Brain microvascular endothelial cell (primary cell): ENCODE data around the gene GINM1.
A peak's percentile ranks its signal among the peaks of the same experiment; 100 is the strongest.

Experiments
- DNase-seq: peaks from one replicate; pipeline ENCODE4 v3.0.0-alpha.2; 2020
- H3K27ac ChIP-seq: fragments of 250-450 bp; sonication (Bioruptor Pico); 2 replicates; pipeline ENCODE4 v1.5.1; 2020; ENCODE audit warnings: mild to moderate bottlenecking, moderate library complexity
- H3K27me3 ChIP-seq: fragments of 250-450 bp; sonication (Bioruptor Pico); replicated peaks from 2 replicates; pipeline ENCODE4 v1.5.1; 2020; ENCODE audit warnings: mild to moderate bottlenecking
- H3K36me3 ChIP-seq: fragments of 250-450 bp; sonication (Bioruptor Pico); replicated peaks from 2 replicates; pipeline ENCODE4 v1.5.1; 2020; ENCODE audit warnings: mild to moderate bottlenecking
- H3K4me3 ChIP-seq: 2 replicates; pipeline ENCODE4 v1.5.1; 2011; ENCODE audit warnings: low read depth, mild to moderate bottlenecking, control low read depth, low read length, moderate library complexity
- in situ Hi-C: cut with HindIII; loops from 2 replicates; pipeline ENCODE4 v1.10.0; 2017; ENCODE audit warnings: low sequenced_read_pairs, low pct_ligation_motif_present
- TF ChIP-seq, protein P1 (sequence below): IDR thresholded peaks from 2 replicates; pipeline ENCODE4 v1.5.1; 2011; ENCODE audit warnings: low read depth, mild to moderate bottlenecking, moderate library complexity, low read length, control low read depth, inconsistent platforms; ENCODE audit errors: missing control alignments

The GINM1 gene, protein sequence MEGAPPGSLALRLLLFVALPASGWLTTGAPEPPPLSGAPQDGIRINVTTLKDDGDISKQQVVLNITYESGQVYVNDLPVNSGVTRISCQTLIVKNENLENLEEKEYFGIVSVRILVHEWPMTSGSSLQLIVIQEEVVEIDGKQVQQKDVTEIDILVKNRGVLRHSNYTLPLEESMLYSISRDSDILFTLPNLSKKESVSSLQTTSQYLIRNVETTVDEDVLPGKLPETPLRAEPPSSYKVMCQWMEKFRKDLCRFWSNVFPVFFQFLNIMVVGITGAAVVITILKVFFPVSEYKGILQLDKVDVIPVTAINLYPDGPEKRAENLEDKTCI

DNA sequence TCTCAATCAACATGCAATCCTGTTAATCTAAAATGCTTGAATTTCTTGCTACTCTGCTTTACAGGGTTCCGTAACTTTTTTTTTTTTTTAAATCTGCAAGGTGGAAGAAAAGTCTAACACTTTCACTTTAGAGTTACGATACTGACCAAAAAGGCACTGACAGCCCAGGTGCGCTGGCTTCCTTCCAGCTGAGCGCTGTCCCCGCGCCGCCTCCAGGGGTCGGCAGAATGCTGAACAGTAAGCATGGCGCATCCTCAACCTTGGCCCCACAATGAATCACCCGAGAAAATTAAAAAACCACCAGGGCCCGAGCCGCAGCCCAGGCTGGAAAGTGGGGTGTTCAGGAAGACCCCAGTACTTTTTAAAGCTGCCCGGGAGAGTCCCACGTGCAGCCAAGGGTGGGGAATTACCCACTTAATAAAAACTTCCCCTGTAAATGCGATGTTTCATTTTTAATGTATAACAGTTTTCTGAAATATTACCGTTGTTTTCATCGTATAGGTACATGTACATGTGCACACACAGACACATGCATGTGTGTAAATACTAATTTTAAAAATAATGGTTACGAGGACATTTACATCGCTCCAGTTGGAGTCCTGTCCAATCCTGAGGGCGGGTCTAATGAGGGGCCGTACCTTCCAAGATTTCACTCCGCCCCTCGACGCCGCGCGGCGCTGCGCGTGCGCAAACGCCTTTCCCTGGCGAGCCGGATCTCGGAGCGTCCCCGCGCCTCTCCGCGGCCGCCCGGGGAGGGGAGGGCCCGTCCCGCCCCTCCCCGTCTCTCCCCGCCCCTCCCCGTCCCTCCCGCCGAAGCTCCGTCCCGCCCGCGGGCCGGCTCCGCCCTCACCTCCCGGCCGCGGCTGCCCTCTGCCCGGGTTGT lies at the start of gene GINM1:
GINM1 (plus strand) TSS at position 849 of the 883 bp plus-strand sequence. CDS start 40 bp downstream, outside the sequence.
- in situ Hi-C loops = no loop called here
- Histone ChIP-seq H3K4me3 (peak within 1 kb of the TSS; percentile 83), H3K27me3 (no peaks in the 10 kb centered on the region), H3K36me3 (no peaks in the 10 kb centered on the region), H3K27ac (peak within 1 kb of the TSS; percentile 73)
- DNase-seq = peak; percentile 90
- TF ChIP-seq, protein P1, sequence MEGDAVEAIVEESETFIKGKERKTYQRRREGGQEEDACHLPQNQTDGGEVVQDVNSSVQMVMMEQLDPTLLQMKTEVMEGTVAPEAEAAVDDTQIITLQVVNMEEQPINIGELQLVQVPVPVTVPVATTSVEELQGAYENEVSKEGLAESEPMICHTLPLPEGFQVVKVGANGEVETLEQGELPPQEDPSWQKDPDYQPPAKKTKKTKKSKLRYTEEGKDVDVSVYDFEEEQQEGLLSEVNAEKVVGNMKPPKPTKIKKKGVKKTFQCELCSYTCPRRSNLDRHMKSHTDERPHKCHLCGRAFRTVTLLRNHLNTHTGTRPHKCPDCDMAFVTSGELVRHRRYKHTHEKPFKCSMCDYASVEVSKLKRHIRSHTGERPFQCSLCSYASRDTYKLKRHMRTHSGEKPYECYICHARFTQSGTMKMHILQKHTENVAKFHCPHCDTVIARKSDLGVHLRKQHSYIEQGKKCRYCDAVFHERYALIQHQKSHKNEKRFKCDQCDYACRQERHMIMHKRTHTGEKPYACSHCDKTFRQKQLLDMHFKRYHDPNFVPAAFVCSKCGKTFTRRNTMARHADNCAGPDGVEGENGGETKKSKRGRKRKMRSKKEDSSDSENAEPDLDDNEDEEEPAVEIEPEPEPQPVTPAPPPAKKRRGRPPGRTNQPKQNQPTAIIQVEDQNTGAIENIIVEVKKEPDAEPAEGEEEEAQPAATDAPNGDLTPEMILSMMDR = peak; percentile 88

DNA sequence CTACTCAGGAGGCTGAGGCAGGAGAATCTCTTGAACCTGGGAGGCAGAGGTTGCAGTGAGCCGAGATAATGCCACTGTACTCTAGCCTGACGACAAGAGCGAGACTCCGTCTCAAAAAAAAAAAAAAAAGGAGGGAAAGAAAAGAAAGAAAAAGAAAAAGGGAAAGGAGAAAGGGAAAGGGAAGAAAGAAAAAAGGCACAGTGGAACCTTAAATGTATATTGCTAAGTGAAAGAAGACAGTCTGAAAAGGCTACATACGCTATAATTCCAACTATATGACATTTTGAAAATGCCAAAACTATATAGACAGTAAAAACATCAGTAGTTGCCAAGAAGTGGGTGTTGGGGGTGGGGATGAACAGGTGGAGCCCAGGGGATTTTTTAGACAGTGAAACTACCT lies 36.5 kb upstream of the GINM1 start:
- Histone ChIP-seq H3K4me3 (no peak overlapping the region), H3K27ac (no peak overlapping the region), H3K36me3 (peaks cover 42% of the 10 kb centered on the region), H3K27me3 (no peaks in the 10 kb centered on the region)
- DNase-seq = no peak
- TF ChIP-seq, protein P1 = no peak
- in situ Hi-C loops = no loop called here

DNA sequence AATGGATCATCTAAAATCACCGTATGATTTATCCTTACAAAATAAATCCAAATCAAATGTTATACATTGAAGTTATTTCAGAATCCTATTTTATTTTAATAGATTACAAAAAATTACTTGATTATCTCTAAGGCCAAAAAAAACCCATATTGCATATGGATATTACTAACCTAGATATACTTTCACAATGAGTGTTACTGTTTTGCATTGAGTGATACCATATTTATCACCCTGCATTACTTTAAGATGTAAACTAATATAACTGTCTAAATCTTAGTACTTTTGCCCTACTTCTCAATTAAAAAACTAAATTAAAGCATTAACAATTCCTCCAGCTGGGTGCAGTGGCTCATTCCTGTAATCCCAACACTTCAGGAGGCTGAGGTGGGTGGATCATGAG lies 31.4 kb upstream of the GINM1 start:
- no peak overlapping the region for H3K27ac ChIP-seq
- no peak overlapping the region for H3K4me3 ChIP-seq
- in situ Hi-C loops = no loop called here
- peaks cover 62% of the 10 kb centered on the region for H3K36me3 ChIP-seq
- no peaks in the 10 kb centered on the region for H3K27me3 ChIP-seq
- TF ChIP-seq, protein P1 = no peak
- DNase-seq = no peak

DNA sequence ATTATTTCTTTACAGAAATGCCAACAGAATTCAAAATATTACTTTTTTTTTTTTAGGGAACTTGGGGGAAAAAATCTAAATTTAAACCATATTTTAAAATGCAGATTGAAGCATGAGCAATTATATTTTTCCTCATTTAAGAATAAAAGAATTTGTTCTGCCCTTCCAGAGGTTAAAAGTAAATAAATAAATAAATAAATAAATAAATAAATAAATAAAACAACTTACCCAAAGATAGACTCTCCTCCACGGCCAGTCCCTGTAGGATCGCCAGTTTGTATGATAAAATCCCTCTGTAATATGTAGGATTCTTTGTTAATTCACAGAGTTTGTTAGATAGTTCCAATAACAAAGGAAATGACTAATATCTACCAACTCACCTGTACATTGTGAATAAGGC lies 25.0 kb upstream of the GINM1 start:
- TF ChIP-seq, protein P1 = no peak

DNA sequence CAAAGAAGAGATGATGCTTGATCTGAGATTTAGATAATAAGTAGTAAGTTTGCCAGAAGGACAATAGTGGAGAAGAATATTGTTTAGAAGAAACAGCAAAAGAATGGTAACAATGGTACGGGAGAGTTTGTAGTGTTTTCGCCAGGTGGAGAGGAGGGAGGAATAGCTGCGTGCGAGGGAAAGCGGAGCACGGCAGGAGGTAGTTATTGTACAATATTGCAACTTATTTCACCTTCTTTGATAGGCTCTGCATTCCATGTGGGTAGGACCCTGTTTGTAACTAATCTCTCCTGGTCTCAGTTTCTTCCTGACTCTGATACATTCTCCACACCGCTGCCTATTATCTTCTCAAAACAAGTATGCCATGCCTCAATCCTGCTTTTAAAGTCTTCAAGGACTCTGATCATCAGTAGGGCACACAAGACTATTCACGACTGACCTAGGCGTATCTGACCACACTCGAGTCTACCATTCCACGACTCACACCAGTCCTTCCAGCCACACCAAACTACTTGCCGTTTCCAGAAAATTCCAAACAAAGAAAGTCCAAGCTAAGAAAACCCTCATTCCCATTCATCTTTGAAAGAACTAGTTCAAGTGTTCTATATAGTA lies 21.4 kb upstream of the GINM1 start:
- H3K4me3 ChIP-seq = peak overlapping the region; percentile 100
- peak overlapping the region; percentile 97 for H3K27ac ChIP-seq
- in situ Hi-C loops = no loop called here
- peaks cover 7% of the 10 kb centered on the region for H3K36me3 ChIP-seq
- H3K27me3 ChIP-seq = no peaks in the 10 kb centered on the region
- peak; percentile 4 for DNase-seq
- TF ChIP-seq, protein P1 = no peak

More for the DNA sequence above, 25.0 kb upstream of the GINM1 start:
- Histone ChIP-seq H3K4me3 (no peak overlapping the region), H3K27ac (no peak overlapping the region), H3K36me3 (peaks cover 32% of the 10 kb centered on the region), H3K27me3 (no peaks in the 10 kb centered on the region)
- in situ Hi-C loops = no loop called here
- DNase-seq = no peak
